ENCODE results near the gene C1orf21. TPM values are rescaled to one million over a fixed set of nuclear protein-coding genes. Genes with fewer than 3 reads are reported as not detected.
A peak's percentile ranks its signal among the peaks of the same experiment; 100 is the strongest.
"Not testable (repeated sequence)": the region's sequence is repeated elsewhere in the genome, so short reads cannot be mapped to it uniquely, and the experiment has no call there.

C1orf21 gene
- total RNA-seq, 1 donor from 2014 or later, result 31.8 TPM

GRCh38 chr1:184608990-184609389, 222.2 kb downstream of the C1orf21 start:
- H3K9me3 Mint-ChIP-seq (ENCODE audit: unreplicated experiment), result no peaks in the 10 kb centered on the region
- no peaks in the 10 kb centered on the region for H3K27me3 Mint-ChIP-seq (ENCODE audit: unreplicated experiment)
- H3K36me3 Mint-ChIP-seq (ENCODE audit: unreplicated experiment), result peaks cover 7% of the 10 kb centered on the region
- no peak overlapping the region for H3K4me3 Mint-ChIP-seq (ENCODE audit: unreplicated experiment)
- DNase-seq (ENCODE audit: extremely low spot score, unreplicated experiment), result no peak
- TF ChIP-seq CTCF (IDR thresholded peaks at IDR 0.05), result no peak
- H3K27ac Mint-ChIP-seq (ENCODE audit: unreplicated experiment), result no peak overlapping the region
- peaks cover 8% of the 10 kb centered on the region for H3K4me1 Mint-ChIP-seq (ENCODE audit: unreplicated experiment)

GRCh38 chr1:184610876-184611595, 224.2 kb downstream of the C1orf21 start:
- no peak overlapping the region for H3K27ac Mint-ChIP-seq (ENCODE audit: unreplicated experiment)
- no peaks in the 10 kb centered on the region for H3K9me3 Mint-ChIP-seq (ENCODE audit: unreplicated experiment)
- H3K4me3 Mint-ChIP-seq (ENCODE audit: unreplicated experiment), result no peak overlapping the region
- DNase-seq (ENCODE audit: extremely low spot score, unreplicated experiment), result no peak
- TF ChIP-seq CTCF (IDR thresholded peaks at IDR 0.05), result no peak
- peaks cover 6% of the 10 kb centered on the region for H3K36me3 Mint-ChIP-seq (ENCODE audit: unreplicated experiment)
- H3K4me1 Mint-ChIP-seq (ENCODE audit: unreplicated experiment), result peaks cover 8% of the 10 kb centered on the region
- no peaks in the 10 kb centered on the region for H3K27me3 Mint-ChIP-seq (ENCODE audit: unreplicated experiment)

- H3K36me3 Mint-ChIP-seq (ENCODE audit: unreplicated experiment); H3K9me3 Mint-ChIP-seq (ENCODE audit: unreplicated experiment); H3K27me3 Mint-ChIP-seq (ENCODE audit: unreplicated experiment); H3K27ac Mint-ChIP-seq (ENCODE audit: unreplicated experiment); H3K4me3 Mint-ChIP-seq (ENCODE audit: unreplicated experiment); H3K4me1 Mint-ChIP-seq (ENCODE audit: unreplicated experiment); DNase-seq (ENCODE audit: extremely low spot score, unreplicated experiment): not testable (repeated sequence)
Measured at GRCh38 chr1:184612229-184612628, 225.4 kb downstream of the C1orf21 start.

GRCh38 chr1:184614667-184615066, 227.8 kb downstream of the C1orf21 start:
- Mint-ChIP-seq H3K4me1 (ENCODE audit: unreplicated experiment) (peaks cover 13% of the 10 kb centered on the region), H3K27ac (ENCODE audit: unreplicated experiment) (no peak overlapping the region)
- TF ChIP-seq CTCF (IDR thresholded peaks at IDR 0.05), result no peak

GRCh38 chr1:184615301-184615700, 228.5 kb downstream of the C1orf21 start:
- Mint-ChIP-seq H3K27me3 (ENCODE audit: unreplicated experiment) (no peaks in the 10 kb centered on the region), H3K4me3 (ENCODE audit: unreplicated experiment) (no peak overlapping the region), H3K9me3 (ENCODE audit: unreplicated experiment) (no peaks in the 10 kb centered on the region), H3K4me1 (ENCODE audit: unreplicated experiment) (peaks cover 20% of the 10 kb centered on the region), H3K36me3 (ENCODE audit: unreplicated experiment) (peaks cover 15% of the 10 kb centered on the region), H3K27ac (ENCODE audit: unreplicated experiment) (no peak overlapping the region)
- TF ChIP-seq CTCF (IDR thresholded peaks at IDR 0.05), result no peak
- peak; percentile 46 for DNase-seq (ENCODE audit: extremely low spot score, unreplicated experiment)

More at GRCh38 chr1:184614667-184615066, 227.8 kb downstream of the C1orf21 start:
- Mint-ChIP-seq H3K36me3 (ENCODE audit: unreplicated experiment) (peaks cover 14% of the 10 kb centered on the region), H3K4me3 (ENCODE audit: unreplicated experiment) (no peak overlapping the region), H3K9me3 (ENCODE audit: unreplicated experiment) (no peaks in the 10 kb centered on the region), H3K27me3 (ENCODE audit: unreplicated experiment) (no peaks in the 10 kb centered on the region)
- peak; percentile 17 for DNase-seq (ENCODE audit: extremely low spot score, unreplicated experiment)
